GM23338 (cell line): ENCODE results near the gene AFAP1. TPM values are rescaled to one million over a fixed set of nuclear protein-coding genes. Genes with fewer than 3 reads are reported as not detected.

Experiments used
- ATAC-seq: fragments of 200-7000 bp; cut with Tn5 transposase; 3 replicates; pipeline ENCODE4 v1.9.1; 2020
- DNase-seq: peaks from one replicate; pipeline ENCODE4 v3.0.0-alpha.2; 2015; ENCODE audit warnings: low spot score
- H2AFZ ChIP-seq: fragments of 200-600 bp; sonication (generic); 2 replicates; pipeline ENCODE4 v1.8.0; 2016; ENCODE audit warnings: antibody characterized with exemption, mild to moderate bottlenecking, moderate library complexity
- H3F3A ChIP-seq: fragments of 200-600 bp; sonication (generic); replicated peaks from 2 replicates; pipeline ENCODE4 v1.8.0; 2017; ENCODE audit warnings: antibody characterized with exemption, mixed run types, low read depth
- H3K27ac ChIP-seq: fragments of 200-600 bp; sonication (generic); 2 replicates; pipeline ENCODE4 v1.6.1; 2016; ENCODE audit warnings: low read depth
- H3K27me3 ChIP-seq: fragments of 200-600 bp; sonication (generic); 2 replicates; pipeline ENCODE4 v1.8.0; 2016; ENCODE audit warnings: mild to moderate bottlenecking, mixed run types, moderate library complexity; ENCODE audit not compliant: insufficient read depth
- H3K36me3 ChIP-seq: fragments of 200-600 bp; sonication (generic); 2 replicates; pipeline ENCODE4 v1.8.0; 2016; ENCODE audit warnings: mild to moderate bottlenecking; ENCODE audit not compliant: insufficient read depth
- H3K4me1 ChIP-seq: fragments of 200-600 bp; sonication (generic); 2 replicates; pipeline ENCODE4 v1.8.0; 2016; ENCODE audit warnings: mild to moderate bottlenecking, moderate library complexity; ENCODE audit not compliant: insufficient read depth
- H3K4me2 ChIP-seq: fragments of 200-600 bp; sonication (generic); 2 replicates; pipeline ENCODE4 v1.7.1; 2017; ENCODE audit warnings: mixed run types
- H3K4me3 ChIP-seq: fragments of 200-600 bp; sonication (generic); 2 replicates; pipeline ENCODE4 v1.6.1; 2016; ENCODE audit warnings: mixed run types
- H3K79me2 ChIP-seq: fragments of 200-600 bp; sonication (generic); replicated peaks from 2 replicates; pipeline ENCODE4 v1.8.0; 2017; ENCODE audit warnings: mild to moderate bottlenecking; ENCODE audit not compliant: insufficient read depth
- H3K9me2 ChIP-seq: fragments of 200-600 bp; sonication (generic); 2 replicates; pipeline ENCODE4 v1.8.0; 2017; ENCODE audit not compliant: insufficient read depth
- H4K20me1 ChIP-seq: fragments of 200-600 bp; sonication (generic); replicated peaks from 2 replicates; pipeline ENCODE4 v1.8.0; 2017; ENCODE audit warnings: mild to moderate bottlenecking; ENCODE audit not compliant: insufficient read depth
- H3K27ac Mint-ChIP-seq: 2 replicates; pipeline ENCODE4 v1.8.0; 2020; ENCODE audit warnings: inconsistent platforms, mild to moderate bottlenecking, moderate library complexity, mixed read lengths
- H3K27me3 Mint-ChIP-seq: 3 replicates; pipeline ENCODE4 v1.8.0; 2022; ENCODE audit warnings: low read depth, mild to moderate bottlenecking, moderate library complexity, mixed read lengths, inconsistent platforms; ENCODE audit not compliant: insufficient read depth, poor library complexity
- H3K36me3 Mint-ChIP-seq: 3 replicates; pipeline ENCODE4 v1.8.0; 2021; ENCODE audit warnings: low read depth, mild to moderate bottlenecking, inconsistent platforms, moderate library complexity, mixed read lengths
- H3K4me1 Mint-ChIP-seq: 3 replicates; pipeline ENCODE4 v1.8.0; 2020; ENCODE audit warnings: mild to moderate bottlenecking, inconsistent platforms, mixed read lengths
- H3K4me3 Mint-ChIP-seq: 3 replicates; pipeline ENCODE4 v1.8.0; 2021; ENCODE audit warnings: moderate library complexity, mild to moderate bottlenecking, inconsistent platforms, mixed read lengths
- H3K9me3 Mint-ChIP-seq: 3 replicates; pipeline ENCODE4 v1.8.0; 2020; ENCODE audit warnings: moderate library complexity, mild to moderate bottlenecking, inconsistent platforms, mixed read lengths
- CREB1 ChIP-seq: fragments of 250-450 bp; sonication (Bioruptor Pico); IDR thresholded peaks from 2 replicates; pipeline ENCODE4 v1.5.0; 2020; ENCODE audit warnings: low read depth, mild to moderate bottlenecking, moderate library complexity
- CTCF ChIP-seq, 2 experiments: fragments of 200-600 bp in 1 of 2; sonication (generic) in 1 of 2; conservative IDR thresholded peaks; 2 replicates each; pipeline versions ENCODE4 v1.5.1 to v1.6.1; 2016 to 2017; ENCODE audit warnings: antibody characterized with exemption in 2 of 2, low read depth in 2 of 2, mild to moderate bottlenecking in 2 of 2, moderate library complexity in 1 of 2
- ETS1 ChIP-seq: IDR thresholded peaks from 2 replicates; pipeline ENCODE4 v1.6.1; 2016; ENCODE audit warnings: antibody characterized with exemption
- EZH2 ChIP-seq: fragments of 200-600 bp; sonication (generic); IDR thresholded peaks from one replicate; pipeline ENCODE4 v1.8.0; 2017; ENCODE audit warnings: antibody characterized with exemption, mild to moderate bottlenecking, low read depth; ENCODE audit not compliant: unreplicated experiment
- EZH2phosphoT487 ChIP-seq: fragments of 200-600 bp; sonication (generic); IDR thresholded peaks from one replicate; pipeline ENCODE4 v1.8.1; 2018; ENCODE audit warnings: antibody characterized with exemption; ENCODE audit not compliant: unreplicated experiment
- JUNB ChIP-seq: IDR thresholded peaks from one replicate; pipeline ENCODE4 v1.6.1; 2016; ENCODE audit warnings: antibody characterized with exemption; ENCODE audit not compliant: unreplicated experiment
- POLR2AphosphoS5 ChIP-seq: IDR thresholded peaks from 2 replicates; pipeline ENCODE4 v1.6.1; 2016; ENCODE audit warnings: antibody characterized with exemption, low read depth
- REST ChIP-seq: IDR thresholded peaks from one replicate; pipeline ENCODE4 v1.6.1; 2018; ENCODE audit warnings: antibody characterized with exemption; ENCODE audit not compliant: unreplicated experiment
- STAT1 ChIP-seq: IDR thresholded peaks from one replicate; pipeline ENCODE4 v1.6.1; 2016; ENCODE audit warnings: antibody characterized with exemption; ENCODE audit not compliant: unreplicated experiment
- ZNF114 ChIP-seq: fragments of 250-450 bp; sonication (Bioruptor Pico); IDR thresholded peaks from 2 replicates; pipeline ENCODE4 v1.5.0; 2020; ENCODE audit warnings: mild to moderate bottlenecking, moderate library complexity
- ZNF331 ChIP-seq: fragments of 250-450 bp; sonication (Bioruptor Pico); IDR thresholded peaks from 2 replicates; pipeline ENCODE4 v1.5.0; 2020; ENCODE audit warnings: low read depth, mild to moderate bottlenecking, moderate library complexity
- polyA plus RNA-seq: library from polyadenylated mRNA; unstranded; fragments of >200 nt; fragmentation: Nextera tagmentation; extraction: Ambion mirVana; gene quantifications from 2 replicates; pipeline ENCODE4 v1.2.1, GENCODE V29; 2016
- total RNA-seq: library from RNA; depleted of rRNA; stranded (reverse); fragments of >200 nt; shearing (Covaris generic); gene quantifications from 2 replicates; pipeline ENCODE4 v1.2.3, GENCODE V29; 2014

Gene AFAP1
- total and polyA plus RNA-seq, 2 experiments from 2014 or later: 6.5 to 21.5 TPM

GRCh38 chr4:7765666-7766065 is 174.0 kb downstream of the AFAP1 start (continued):
- TF ChIP-seq ETS1: no peak
- no peak for TF ChIP-seq POLR2AphosphoS5
- no peak for TF ChIP-seq JUNB

- Histone ChIP-seq H3K27ac (no peak overlapping the region), H3K4me1 (no peaks in the 10 kb centered on the region), H3F3A (0 out of 2 replicates have a peak, but pooled peaks cover 5% of the 10 kb centered on the region), H3K27me3 (no peaks in the 10 kb centered on the region), H3K36me3 (no peaks in the 10 kb centered on the region), H3K9me2 (no peaks in the 10 kb centered on the region), H3K4me3 (no peak overlapping the region), H2AFZ (no peak overlapping the region), H4K20me1 (no peaks in the 10 kb centered on the region), H3K4me2 (no peak overlapping the region), H3K79me2 (no peaks in the 10 kb centered on the region)
- peaks cover 3% of the 10 kb centered on the region for H3K27me3 Mint-ChIP-seq
- no peak overlapping the region for H3K27ac Mint-ChIP-seq
- DNase-seq (no peak), ATAC-seq (no peak)
- H3K4me3 Mint-ChIP-seq: no peak overlapping the region
- peaks cover 9% of the 10 kb centered on the region; the same call in 2 of the 3 replicates for H3K36me3 Mint-ChIP-seq
- H3K4me1 Mint-ChIP-seq: peaks cover 13% of the 10 kb centered on the region
- TF ChIP-seq EZH2phosphoT487: no peak
- no peak for TF ChIP-seq EZH2
- no peak for TF ChIP-seq ETS1
- no peak for TF ChIP-seq POLR2AphosphoS5
- no peaks in the 10 kb centered on the region for H3K9me3 Mint-ChIP-seq
Observed at GRCh38 chr4:7764466-7764865, 175.2 kb downstream of the AFAP1 start.

GRCh38 chr4:7763788-7764187 is 175.9 kb downstream of the AFAP1 start:
- Mint-ChIP-seq H3K27me3 (peaks cover 3% of the 10 kb centered on the region), H3K36me3 (peaks cover 8% of the 10 kb centered on the region; the same call in 2 of the 3 replicates), H3K4me1 (peaks cover 7% of the 10 kb centered on the region; the same call in 2 of the 3 replicates), H3K4me3 (no peak overlapping the region), H3K9me3 (no peaks in the 10 kb centered on the region), H3K27ac (no peak overlapping the region)
- no peaks in the 10 kb centered on the region for H3K9me2 ChIP-seq
- H3K4me3 ChIP-seq: no peak overlapping the region
- H3K36me3 ChIP-seq: no peaks in the 10 kb centered on the region
- 0 out of 2 replicates have a peak, but pooled peaks cover 5% of the 10 kb centered on the region for H3F3A ChIP-seq
- DNase-seq (no peak), ATAC-seq (no peak)
- no peak overlapping the region for H3K4me2 ChIP-seq
- no peak overlapping the region for H2AFZ ChIP-seq
- H3K27me3 ChIP-seq: no peaks in the 10 kb centered on the region
- H3K4me1 ChIP-seq: no peaks in the 10 kb centered on the region
- no peaks in the 10 kb centered on the region for H3K79me2 ChIP-seq
- no peak overlapping the region for H3K27ac ChIP-seq
- no peaks in the 10 kb centered on the region for H4K20me1 ChIP-seq
- TF ChIP-seq EZH2 (no peak), CREB1 (no peak), JUNB (no peak), CTCF (conservative IDR thresholded peaks at IDR 0.05; ENCODE audit: low read depth in 2 of 2) (no peak), ZNF114 (no peak), ETS1 (no peak), REST (no peak), ZNF331 (CRISPR knock-in tag) (no peak), POLR2AphosphoS5 (no peak), STAT1 (no peak)
